SJSA1 (cell line): ENCODE results near the gene NFE2L1. TPM values are rescaled to one million over a fixed set of nuclear protein-coding genes. Genes with fewer than 3 reads are reported as not detected.
"Not testable (repeated sequence)": the region's sequence is repeated elsewhere in the genome, so short reads cannot be mapped to it uniquely, and the experiment has no call there.

Experiments used
- DNase-seq, 2 experiments: peaks; one replicate each; pipeline ENCODE4 v3.0.0-alpha.2; 2015 to 2020; ENCODE audit warnings: low spot score in 2 of 2, low read depth in 1 of 2
- H3K27ac ChIP-seq: fragments of 250-450 bp; sonication (Bioruptor Pico); 2 replicates; pipeline ENCODE4 v1.5.1; 2020; ENCODE audit warnings: mild to moderate bottlenecking, moderate library complexity
- H3K27me3 ChIP-seq: fragments of 250-450 bp; sonication (Bioruptor Pico); replicated peaks from 2 replicates; pipeline ENCODE4 v1.5.1; 2020; ENCODE audit warnings: mild to moderate bottlenecking, moderate library complexity
- H3K36me3 ChIP-seq: fragments of 250-450 bp; sonication (Bioruptor Pico); 2 replicates; pipeline ENCODE4 v1.5.1; 2020; ENCODE audit warnings: mild to moderate bottlenecking
- H3K4me1 ChIP-seq: fragments of 250-450 bp; sonication (Bioruptor Pico); replicated peaks from 2 replicates; pipeline ENCODE4 v1.6.1; 2021; ENCODE audit warnings: mild to moderate bottlenecking
- H3K4me3 ChIP-seq: fragments of 250-450 bp; sonication (Bioruptor Pico); 2 replicates; pipeline ENCODE4 v1.5.1; 2020; ENCODE audit warnings: mild to moderate bottlenecking
- H3K9me3 ChIP-seq: fragments of 250-450 bp; sonication (Bioruptor Pico); replicated peaks from 2 replicates; pipeline ENCODE4 v1.5.1; 2020; ENCODE audit warnings: mild to moderate bottlenecking
- total RNA-seq: library from RNA; depleted of rRNA; stranded (reverse); fragments of >200 nt; shearing (Covaris generic); gene quantifications from 2 replicates; pipeline ENCODE4 v1.2.3, GENCODE V29; 2014

NFE2L1 gene
- total RNA-seq, 1 experiment from 2014 or later, result 61.8 TPM

- no peak overlapping the region for H3K4me3 ChIP-seq
- no peak overlapping the region for H3K27ac ChIP-seq
- no peak for DNase-seq
- no peaks in the 10 kb centered on the region for H3K27me3 ChIP-seq
- H3K9me3 ChIP-seq, result no peaks in the 10 kb centered on the region
- peaks cover 39% of the 10 kb centered on the region for H3K4me1 ChIP-seq
- no peaks in the 10 kb centered on the region for H3K36me3 ChIP-seq
Observed at GRCh38 chr17:48027322-48027981, 20.7 kb upstream of the NFE2L1 start.

DNA sequence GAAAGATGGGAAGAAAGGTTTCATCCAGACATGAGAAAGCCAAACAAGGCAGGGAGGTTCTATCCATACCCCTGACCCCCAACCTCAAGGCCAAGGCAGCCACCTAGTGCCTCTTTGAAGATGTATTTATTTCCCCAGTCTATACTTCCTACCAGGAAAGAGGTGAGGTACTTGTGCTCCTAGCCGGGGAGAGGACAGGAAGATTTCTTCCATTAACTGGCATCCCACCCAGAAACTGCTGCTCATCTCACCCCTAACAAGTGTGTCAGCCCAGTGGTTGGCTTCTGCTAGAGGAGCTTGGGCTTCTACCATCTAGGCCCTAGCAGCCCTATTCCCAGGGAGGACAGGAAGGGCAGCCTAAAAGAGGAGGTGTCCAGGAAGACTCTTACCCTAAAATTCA lies 19.4 kb upstream of the NFE2L1 start:
- Histone ChIP-seq H3K4me1 (peaks cover 29% of the 10 kb centered on the region), H3K27me3 (no peaks in the 10 kb centered on the region), H3K9me3 (no peaks in the 10 kb centered on the region), H3K4me3 (no peak overlapping the region), H3K36me3 (no peaks in the 10 kb centered on the region), H3K27ac (no peak overlapping the region)
- DNase-seq, result no peak

GRCh38 chr17:48030531-48030930 lies 17.6 kb upstream of the NFE2L1 start:
- Histone ChIP-seq H3K27ac (no peak overlapping the region), H3K36me3 (no peaks in the 10 kb centered on the region), H3K27me3 (no peaks in the 10 kb centered on the region), H3K9me3 (no peaks in the 10 kb centered on the region), H3K4me1 (peaks cover 14% of the 10 kb centered on the region), H3K4me3 (no peak overlapping the region)
- DNase-seq, result no peak

DNA sequence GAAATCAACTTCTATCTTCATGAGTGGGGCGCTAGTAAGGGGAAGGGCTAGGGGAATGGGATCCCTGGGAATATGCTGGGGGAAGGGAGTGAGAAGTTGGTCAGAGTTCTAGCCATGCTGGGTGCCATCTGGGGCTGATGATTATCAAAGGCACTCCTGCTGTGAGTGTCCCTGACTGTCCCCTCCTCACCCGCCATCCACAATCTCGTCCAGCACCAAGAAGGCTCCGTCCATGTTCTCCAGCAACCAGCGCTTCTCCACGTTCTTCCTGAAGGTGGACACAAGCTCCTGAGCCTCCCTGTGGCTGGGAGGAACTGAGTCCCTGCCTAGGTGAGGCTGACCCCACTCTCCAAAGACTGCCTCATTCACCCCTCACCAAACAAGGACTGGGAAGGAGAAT lies 16.2 kb upstream of the NFE2L1 start:
- Histone ChIP-seq H3K4me1 (peaks cover 4% of the 10 kb centered on the region), H3K9me3 (no peaks in the 10 kb centered on the region), H3K36me3 (peaks cover 3% of the 10 kb centered on the region; the same call in 1 of the 2 replicates), H3K27ac (no peak overlapping the region), H3K4me3 (no peak overlapping the region), H3K27me3 (no peaks in the 10 kb centered on the region)
- DNase-seq, result no peak

DNA sequence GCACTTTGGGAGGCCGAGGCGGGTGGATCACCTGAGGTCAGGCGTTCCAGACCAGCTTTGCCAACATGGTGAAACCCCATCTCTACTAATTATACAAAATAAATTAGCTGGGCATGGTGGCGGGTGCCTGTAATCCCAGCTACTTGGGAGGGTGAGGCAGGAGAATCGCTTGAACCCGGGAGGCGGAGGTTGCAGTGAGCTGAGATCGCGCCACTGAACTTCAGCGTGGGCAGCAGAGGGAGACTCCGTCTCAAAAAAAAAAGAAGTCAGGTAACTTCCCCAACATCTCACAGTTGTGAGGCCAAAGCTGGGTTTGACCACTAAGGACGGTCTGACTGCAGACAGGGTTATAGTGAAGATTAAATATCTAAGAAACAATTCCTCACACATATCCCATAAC lies 13.4 kb upstream of the NFE2L1 start:
- not testable (repeated sequence) for DNase-seq, H3K27me3 ChIP-seq, H3K9me3 ChIP-seq

GRCh38 chr17:48036693-48037035 lies 11.5 kb upstream of the NFE2L1 start:
- Histone ChIP-seq H3K27ac (no peak overlapping the region), H3K36me3 (peaks cover 7% of the 10 kb centered on the region; the same call in 1 of the 2 replicates), H3K27me3 (no peaks in the 10 kb centered on the region), H3K4me1 (peaks cover 16% of the 10 kb centered on the region), H3K4me3 (peak overlapping the region; percentile 59), H3K9me3 (no peaks in the 10 kb centered on the region; the same call in 1 of the 2 replicates)
- DNase-seq, result no peak

More for the DNA sequence above, 13.4 kb upstream of the NFE2L1 start:
- H3K4me3 ChIP-seq, H3K27ac ChIP-seq, H3K36me3 ChIP-seq: not testable (repeated sequence)
- peaks cover 16% of the 10 kb centered on the region for H3K4me1 ChIP-seq

DNA sequence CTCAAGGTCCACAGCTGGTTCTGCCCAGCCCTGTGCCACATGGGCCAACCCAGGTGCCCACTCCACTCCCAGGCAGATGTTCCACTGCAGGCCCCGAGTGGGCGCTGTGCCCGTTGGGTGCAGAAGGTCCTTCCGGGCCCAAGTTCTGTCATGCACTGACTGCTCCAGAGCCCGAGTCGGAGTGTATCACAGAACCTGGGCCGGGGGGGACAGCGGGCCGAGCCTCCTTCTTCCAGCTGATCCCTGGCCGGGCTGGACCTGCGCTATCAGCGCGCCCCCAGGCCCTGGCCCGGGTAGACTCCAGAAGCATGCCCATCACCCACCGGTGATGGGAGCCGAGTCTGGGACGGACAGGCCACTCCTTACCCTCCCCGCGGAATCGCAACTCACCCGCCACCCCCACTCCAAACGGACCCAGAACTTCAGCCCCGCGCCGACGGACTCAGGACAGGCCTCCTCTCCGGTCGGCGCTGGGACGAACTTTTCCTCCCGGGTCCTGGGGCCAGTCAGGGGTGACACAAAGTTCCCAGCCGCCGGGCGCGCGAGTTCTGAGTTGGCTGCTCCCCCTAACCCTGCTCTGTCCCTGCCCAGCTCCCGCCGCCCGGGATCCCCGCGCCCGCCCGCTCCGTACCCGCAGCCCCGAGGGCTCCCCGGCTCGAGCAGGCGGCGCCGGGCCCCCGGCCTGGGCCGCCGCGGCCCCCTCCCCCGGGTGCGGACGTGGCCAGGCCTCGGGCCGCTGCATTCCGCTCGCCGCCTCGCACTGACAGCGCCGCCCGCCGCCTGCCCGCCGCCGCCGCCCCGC lies 10.9 kb upstream of the NFE2L1 start, which contains the start of gene COPZ2:
COPZ2 (minus strand) TSS at position 762 of the 802 bp plus-strand sequence; CDS start at position 742, 20 bp downstream.
- Histone ChIP-seq H3K27ac (no peak within 1 kb of the TSS), H3K9me3 (no peaks in the 10 kb centered on the region; the same call in 1 of the 2 replicates), H3K27me3 (no peaks in the 10 kb centered on the region), H3K4me1 (peaks cover 16% of the 10 kb centered on the region), H3K4me3 (peak within 1 kb of the TSS; percentile 59), H3K36me3 (peaks cover 7% of the 10 kb centered on the region; the same call in 1 of the 2 replicates)
- peak; percentile 50 to 69 for DNase-seq

- H3K4me3 ChIP-seq, result peak overlapping the region; percentile 59
- peaks cover 16% of the 10 kb centered on the region for H3K4me1 ChIP-seq
- no peaks in the 10 kb centered on the region; the same call in 1 of the 2 replicates for H3K9me3 ChIP-seq
- no peaks in the 10 kb centered on the region for H3K27me3 ChIP-seq
- H3K36me3 ChIP-seq, result peaks cover 7% of the 10 kb centered on the region; the same call in 1 of the 2 replicates
- no peak overlapping the region for H3K27ac ChIP-seq
- DNase-seq, result no peak
Observed at GRCh38 chr17:48037838-48038323, 10.3 kb upstream of the NFE2L1 start.

GRCh38 chr17:48038687-48039086 lies 9.5 kb upstream of the NFE2L1 start:
- no peak overlapping the region for H3K4me3 ChIP-seq
- peaks cover 16% of the 10 kb centered on the region for H3K4me1 ChIP-seq
- no peaks in the 10 kb centered on the region; the same call in 1 of the 2 replicates for H3K9me3 ChIP-seq
- no peak for DNase-seq
- peaks cover 7% of the 10 kb centered on the region; the same call in 1 of the 2 replicates for H3K36me3 ChIP-seq
- no peak overlapping the region for H3K27ac ChIP-seq
- no peaks in the 10 kb centered on the region for H3K27me3 ChIP-seq

- Histone ChIP-seq H3K27ac (no peak overlapping the region), H3K4me3 (no peak overlapping the region), H3K9me3 (no peaks in the 10 kb centered on the region), H3K4me1 (peaks cover 10% of the 10 kb centered on the region), H3K27me3 (no peaks in the 10 kb centered on the region), H3K36me3 (peaks cover 6% of the 10 kb centered on the region; the same call in 1 of the 2 replicates)
- no peak for DNase-seq
Observed at GRCh38 chr17:48043176-48043575, 5.0 kb upstream of the NFE2L1 start.

DNA sequence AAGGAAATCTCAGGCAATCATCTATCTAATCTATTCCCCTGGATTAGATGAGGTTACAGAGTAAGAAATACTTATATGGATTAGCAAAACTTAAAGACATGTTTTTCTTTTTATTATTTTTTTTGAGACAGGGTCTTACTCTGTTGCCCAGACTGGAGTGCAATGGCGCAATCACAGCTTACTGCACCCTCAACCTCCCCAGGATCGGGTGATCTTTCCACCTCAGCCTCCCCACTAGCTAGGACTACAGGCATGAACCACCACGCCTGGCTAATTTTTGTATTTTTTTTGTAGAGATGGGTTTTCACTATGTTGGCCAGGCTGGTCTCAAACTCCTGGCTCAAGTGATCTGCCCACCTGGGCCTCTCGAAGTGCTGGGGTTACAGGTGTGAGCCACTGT lies 3.3 kb upstream of the NFE2L1 start:
- no peaks in the 10 kb centered on the region for H3K27me3 ChIP-seq
- no peak overlapping the region for H3K4me3 ChIP-seq
- peaks cover 17% of the 10 kb centered on the region for H3K4me1 ChIP-seq
- no peak overlapping the region for H3K27ac ChIP-seq
- peaks cover 6% of the 10 kb centered on the region; the same call in 1 of the 2 replicates for H3K36me3 ChIP-seq
- DNase-seq, result no peak
- H3K9me3 ChIP-seq, result no peaks in the 10 kb centered on the region

- H3K4me3 ChIP-seq, result no peak overlapping the region
- no peaks in the 10 kb centered on the region for H3K9me3 ChIP-seq
- no peaks in the 10 kb centered on the region for H3K27me3 ChIP-seq
- no peak for DNase-seq
- H3K36me3 ChIP-seq, result peaks cover 6% of the 10 kb centered on the region; the same call in 1 of the 2 replicates
- no peak overlapping the region for H3K27ac ChIP-seq
- peaks cover 23% of the 10 kb centered on the region for H3K4me1 ChIP-seq
Observed at GRCh38 chr17:48045316-48046001, 2.7 kb upstream of the NFE2L1 start.

- no peaks in the 10 kb centered on the region for H3K27me3 ChIP-seq
- DNase-seq, result no peak
- no peak overlapping the region for H3K27ac ChIP-seq
- peaks cover 13% of the 10 kb centered on the region for H3K36me3 ChIP-seq
- H3K4me1 ChIP-seq, result peaks cover 31% of the 10 kb centered on the region
- no peaks in the 10 kb centered on the region for H3K9me3 ChIP-seq
- no peak overlapping the region; the same call in 1 of the 2 replicates for H3K4me3 ChIP-seq
Observed at GRCh38 chr17:48046296-48046695, 1.9 kb upstream of the NFE2L1 start.
